GM12875 (cell line): ENCODE measurements around the gene TENM3.

ENCODE experiments used
- H3K4me3 ChIP-seq: one replicate; pipeline ENCODE4 v1.5.1; 2011; ENCODE audit warnings: low read depth, low read length, control low read depth
- CTCF ChIP-seq: IDR thresholded peaks from 2 replicates; pipeline ENCODE4 v1.5.1; 2011; ENCODE audit warnings: low read depth, mild to moderate bottlenecking, control low read depth, inconsistent platforms, low read length, moderate library complexity, borderline replicate concordance; ENCODE audit not compliant: insufficient read depth

Gene TENM3

GRCh38 chr4:182625193-182625592 lies 382.0 kb downstream of the TENM3 start:
- H3K4me3 ChIP-seq = no peak overlapping the region
- TF ChIP-seq CTCF = no peak

- TF ChIP-seq CTCF = no peak
- no peak overlapping the region for H3K4me3 ChIP-seq
Measured at GRCh38 chr4:182627996-182628395, 384.8 kb downstream of the TENM3 start.

- TF ChIP-seq CTCF = no peak
Measured at GRCh38 chr4:182628544-182628943, 385.3 kb downstream of the TENM3 start.

GRCh38 chr4:182629096-182629495 lies 385.9 kb downstream of the TENM3 start:
- TF ChIP-seq CTCF = no peak
- no peak overlapping the region for H3K4me3 ChIP-seq

More at GRCh38 chr4:182628544-182628943, 385.3 kb downstream of the TENM3 start:
- no peak overlapping the region for H3K4me3 ChIP-seq

- no peak for TF ChIP-seq CTCF
- H3K4me3 ChIP-seq = no peak overlapping the region
Measured at GRCh38 chr4:182640491-182640890, 397.3 kb downstream of the TENM3 start.

DNA sequence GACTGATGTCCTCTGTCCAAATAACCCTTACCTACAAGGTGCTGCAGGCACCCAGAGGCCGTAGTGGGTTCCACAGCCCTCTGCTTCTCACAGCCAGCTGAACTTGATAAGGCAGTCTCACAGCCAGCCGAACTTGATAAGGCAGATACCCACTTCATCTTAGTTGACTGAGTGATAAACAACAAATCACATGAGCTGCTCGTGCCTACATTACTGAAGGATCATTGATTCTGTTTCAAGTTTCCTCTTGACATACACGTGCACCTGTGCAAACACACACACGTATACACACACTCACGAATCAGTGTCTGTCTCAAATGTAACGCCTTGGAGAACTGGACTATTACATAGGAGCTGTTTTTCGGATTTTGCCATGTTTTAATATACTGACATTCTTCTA lies 397.7 kb downstream of the TENM3 start:
- no peak overlapping the region for H3K4me3 ChIP-seq
- TF ChIP-seq CTCF = no peak

DNA sequence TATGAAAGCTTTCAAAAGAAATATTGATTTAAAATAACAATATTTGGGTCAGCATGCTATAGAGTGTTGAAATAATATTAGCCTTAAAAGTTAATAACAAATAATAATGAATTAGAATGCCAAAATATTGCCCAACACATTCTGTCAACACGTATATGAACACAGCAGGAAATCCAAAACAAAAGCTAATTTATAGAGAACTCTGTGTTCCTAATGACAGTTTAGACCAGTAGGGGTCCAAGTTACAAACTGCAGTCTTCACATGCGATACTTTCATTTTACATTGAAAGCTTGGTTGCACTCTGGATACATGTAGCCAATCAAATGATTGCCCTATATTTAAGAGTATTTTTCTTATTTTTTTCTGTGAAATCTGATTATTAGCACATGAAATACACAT lies 399.6 kb downstream of the TENM3 start:
- TF ChIP-seq CTCF = no peak
- H3K4me3 ChIP-seq = no peak overlapping the region
